Colonic mucosa (tissue), 4 donors: ENCODE data around the gene GALNT18. TPM values are rescaled to one million over a fixed set of nuclear protein-coding genes. Genes with fewer than 3 reads are reported as not detected.
A peak's percentile ranks its signal among the peaks of the same experiment; 100 is the strongest.

Source experiments
- DNase-seq: peaks from one replicate; pipeline ENCODE4 v3.0.0-alpha.2; 2020
- H3K27ac ChIP-seq: fragments of 200-600 bp; one replicate; pipeline ENCODE4 v1.8.0; 2021
- H3K27me3 ChIP-seq: fragments of 200-600 bp; one replicate; pipeline ENCODE4 v1.8.0; 2021
- H3K36me3 ChIP-seq: fragments of 200-600 bp; one replicate; pipeline ENCODE4 v1.8.0; 2021
- H3K4me1 ChIP-seq: fragments of 200-600 bp; one replicate; pipeline ENCODE4 v1.8.0; 2021; ENCODE audit warnings: mild to moderate bottlenecking
- H3K4me3 ChIP-seq: fragments of 200-600 bp; one replicate; pipeline ENCODE4 v1.8.0; 2021
- H3K9ac ChIP-seq, 2 donors: one replicate each; pipeline ENCODE4 v1.7.0; 2013; ENCODE audit warnings: control low read depth in 2 of 2, low read depth in 2 of 2, low read length in 2 of 2
- H3K9me3 ChIP-seq: fragments of 200-600 bp; one replicate; pipeline ENCODE4 v1.8.0; 2021
- CTCF ChIP-seq: fragments of 200-600 bp; IDR thresholded peaks from one replicate; pipeline ENCODE4 v1.8.0; 2022; ENCODE audit warnings: antibody characterized with exemption, mild to moderate bottlenecking
- intact Hi-C: fragments of 100-400 bp; cut with DNase I; formaldehyde crosslinking; loops from one replicate; pipeline ENCODE4 v1.14.1; 2022
- total RNA-seq, 2 donors: library from RNA; stranded (reverse); fragmentation: NEBNext Ultra II Directional in 1 of 2; extraction: Animal tissue kit (Norgen Biotek cat#: 25700) in 1 of 2; gene quantifications; one replicate each; pipeline ENCODE4 v1.2.1, GENCODE V29; 2021
- donor health status: healthy.
- donor health status: DM: no; HTN: no; CAD: no.
- donor health status: DM: no; HTN: no; CAD: no.

GALNT18 gene
- total RNA-seq = 1 to 10 TPM; 3.6 to 8.3 TPM

- no peaks in the 10 kb centered on the region for H3K27me3 ChIP-seq
- intact Hi-C loops = no loop called here
- H3K9ac ChIP-seq = peak within 1 kb of the TSS; percentile 52 to 68
- peak; percentile 91 for DNase-seq
- H3K4me1 ChIP-seq = no peaks in the 10 kb centered on the region
- peak within 1 kb of the TSS; percentile 55 for H3K4me3 ChIP-seq
- H3K27ac ChIP-seq = peak within 1 kb of the TSS; percentile 58
- no peaks in the 10 kb centered on the region for H3K36me3 ChIP-seq
- no peaks in the 10 kb centered on the region for H3K9me3 ChIP-seq
- peak; percentile 31 for TF ChIP-seq CTCF
Measured at GRCh38 chr11:11621573-11622339, at the start of gene GALNT18. GALNT18 (minus strand) TSS chr11:11622005.

DNA sequence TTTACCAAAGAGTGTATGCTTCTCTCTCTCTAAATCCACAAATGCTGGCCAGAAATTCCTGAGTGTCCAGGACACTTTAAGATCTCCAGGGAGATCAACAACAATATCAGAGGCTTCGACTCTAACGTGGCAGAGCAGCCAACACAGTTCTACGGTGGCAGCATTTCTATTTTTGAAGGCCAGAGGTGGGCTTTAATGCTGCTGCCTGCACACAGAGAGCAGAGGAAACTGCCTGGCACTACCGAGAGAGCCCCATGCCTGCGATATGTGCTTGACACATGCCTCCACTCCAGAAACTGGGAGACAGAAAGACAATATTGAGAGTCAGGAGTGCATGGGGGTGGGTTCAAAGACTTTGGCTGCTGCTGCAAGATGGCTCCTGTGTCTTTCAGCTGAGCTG is 48.8 kb upstream of the GALNT18 start:
- no peak overlapping the region for H3K9ac ChIP-seq
- H3K27me3 ChIP-seq = no peaks in the 10 kb centered on the region
- no peak overlapping the region for H3K4me3 ChIP-seq
- intact Hi-C loops = no loop called here
- no peaks in the 10 kb centered on the region for H3K36me3 ChIP-seq
- H3K4me1 ChIP-seq = no peaks in the 10 kb centered on the region
- no peak overlapping the region for H3K27ac ChIP-seq
- no peak for TF ChIP-seq CTCF
- no peaks in the 10 kb centered on the region for H3K9me3 ChIP-seq
- DNase-seq = no peak

GRCh38 chr11:11669233-11669846 is 47.5 kb upstream of the GALNT18 start:
- TF ChIP-seq CTCF = no peak
- Histone ChIP-seq H3K9me3 (no peaks in the 10 kb centered on the region), H3K27ac (no peak overlapping the region), H3K4me1 (no peaks in the 10 kb centered on the region), H3K36me3 (no peaks in the 10 kb centered on the region), H3K27me3 (no peaks in the 10 kb centered on the region), H3K9ac (no peak overlapping the region), H3K4me3 (no peak overlapping the region)
- intact Hi-C loops = no loop called here
- DNase-seq = no peak

GRCh38 chr11:11668781-11669180 is 47.0 kb upstream of the GALNT18 start:
- H3K9ac ChIP-seq = no peak overlapping the region
- DNase-seq = no peak
- H3K4me1 ChIP-seq = no peaks in the 10 kb centered on the region
- H3K4me3 ChIP-seq = no peak overlapping the region
- H3K27ac ChIP-seq = no peak overlapping the region
- TF ChIP-seq CTCF = no peak
- intact Hi-C loops = no loop called here
- H3K27me3 ChIP-seq = no peaks in the 10 kb centered on the region
- no peaks in the 10 kb centered on the region for H3K36me3 ChIP-seq
- H3K9me3 ChIP-seq = no peaks in the 10 kb centered on the region

DNA sequence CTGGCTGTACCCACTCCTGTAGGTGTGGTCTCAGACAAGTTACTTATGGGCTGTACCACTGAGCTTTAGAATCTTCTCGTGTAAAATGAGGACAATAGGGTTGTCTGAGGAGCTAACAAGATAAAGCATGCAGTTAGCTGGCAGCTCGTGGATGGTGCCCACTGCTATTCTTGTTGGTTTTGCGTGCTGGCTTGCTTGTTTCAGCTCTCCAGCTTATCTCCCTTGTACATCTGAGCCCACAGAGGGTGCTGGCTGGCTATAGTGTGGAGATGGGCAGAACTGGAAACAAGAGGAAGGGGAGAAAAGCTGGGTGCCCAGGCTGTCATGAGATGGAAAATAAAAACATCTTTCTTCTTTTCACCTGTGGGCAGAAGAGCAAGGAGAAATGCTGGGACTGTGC is 46.5 kb upstream of the GALNT18 start:
- Histone ChIP-seq H3K27me3 (no peaks in the 10 kb centered on the region), H3K9me3 (no peaks in the 10 kb centered on the region), H3K4me3 (no peak overlapping the region), H3K27ac (no peak overlapping the region), H3K36me3 (no peaks in the 10 kb centered on the region), H3K4me1 (no peaks in the 10 kb centered on the region), H3K9ac (no peak overlapping the region)
- no peak for TF ChIP-seq CTCF
- intact Hi-C loops = no loop called here
- no peak for DNase-seq
